NCI-H1417 treated with DMSO at 0.1 percent for 48 hours (cell line): ENCODE measurements around the gene CFHR2.
A peak's percentile ranks its signal among the peaks of the same experiment; 100 is the strongest.
"Not testable (repeated sequence)": the region's sequence is repeated elsewhere in the genome, so short reads cannot be mapped to it uniquely, and the experiment has no call there.

Source experiments
- DNase-seq: peaks from one replicate; lab custom pipeline; 2025; lab: John Stamatoyannopoulos, UW

CFHR2 gene

DNA sequence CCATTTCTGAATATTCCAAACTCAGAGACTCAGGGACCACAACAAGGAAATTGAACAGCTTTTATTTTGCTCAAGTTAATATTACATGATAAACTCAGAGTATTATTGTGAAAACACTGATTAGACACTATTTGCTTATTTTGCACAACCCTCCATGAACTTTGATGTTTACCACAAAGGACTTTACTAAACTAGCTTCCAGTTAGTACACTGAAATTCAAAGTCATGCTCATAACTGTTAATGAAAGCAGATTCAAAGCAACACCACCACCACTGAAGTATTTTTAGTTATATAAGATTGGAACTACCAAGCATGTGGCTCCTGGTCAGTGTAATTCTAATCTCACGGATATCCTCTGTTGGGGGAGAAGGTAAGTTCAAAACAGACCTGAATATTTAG lies at the start of gene CFHR2:
CFHR2 (plus strand) TSS at position 171 of the 400 bp plus-strand sequence; CDS start at position 314, 143 bp downstream.
- not testable (repeated sequence) for DNase-seq

DNA sequence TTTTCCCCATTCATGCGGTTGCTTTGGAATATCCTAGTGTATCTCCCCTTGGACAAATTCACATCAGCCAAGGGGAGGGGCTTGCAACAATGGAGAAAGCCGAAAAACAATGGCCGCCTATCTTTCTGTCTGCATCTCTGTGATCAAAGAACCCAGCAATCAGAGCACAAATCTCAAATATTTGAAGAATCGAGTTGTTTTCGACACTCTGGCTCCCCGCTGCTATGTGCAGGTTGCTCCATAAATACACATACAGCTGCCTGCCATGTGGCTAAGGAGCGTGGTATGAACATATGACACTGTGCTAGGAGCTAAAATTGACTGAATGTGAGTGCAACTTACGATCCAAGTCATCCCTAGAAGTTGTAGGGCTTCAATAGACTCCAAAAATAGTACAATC lies 47.2 kb upstream of the CFHR2 start:
- DNase-seq: no peak

DNA sequence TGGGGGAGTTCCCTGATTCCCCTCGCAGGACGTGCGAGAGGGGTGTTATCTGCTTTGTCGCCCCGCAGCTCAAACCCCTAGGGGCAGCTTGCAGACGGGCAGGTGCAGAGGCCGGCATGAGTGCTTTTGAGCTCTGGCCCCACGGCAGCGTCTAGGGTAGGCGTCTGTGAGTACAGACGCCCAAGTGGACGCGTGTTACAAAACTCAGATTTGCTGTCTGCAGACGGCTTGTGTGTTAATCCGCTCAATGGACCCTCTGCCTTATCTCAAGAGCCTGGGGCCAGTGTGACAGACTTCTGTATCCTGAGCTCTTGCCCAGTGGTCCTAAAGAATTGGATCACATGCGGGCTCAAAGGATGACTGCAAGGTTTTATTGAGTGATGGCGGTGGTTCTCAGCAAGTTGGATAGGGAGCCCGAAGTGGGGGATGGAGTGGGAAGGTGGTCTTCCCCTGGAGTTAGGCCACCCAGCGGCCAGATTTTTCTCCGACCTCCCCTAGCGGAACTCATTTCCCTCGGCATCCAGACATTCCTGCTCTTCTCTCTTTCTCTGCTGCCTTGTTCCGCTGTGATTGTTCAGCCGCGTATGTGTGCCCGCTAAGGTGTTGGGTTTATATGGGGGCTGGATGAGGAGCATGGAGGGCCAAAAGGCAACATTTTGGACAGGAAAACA lies 46.2 kb upstream of the CFHR2 start:
- no peak for DNase-seq

DNA sequence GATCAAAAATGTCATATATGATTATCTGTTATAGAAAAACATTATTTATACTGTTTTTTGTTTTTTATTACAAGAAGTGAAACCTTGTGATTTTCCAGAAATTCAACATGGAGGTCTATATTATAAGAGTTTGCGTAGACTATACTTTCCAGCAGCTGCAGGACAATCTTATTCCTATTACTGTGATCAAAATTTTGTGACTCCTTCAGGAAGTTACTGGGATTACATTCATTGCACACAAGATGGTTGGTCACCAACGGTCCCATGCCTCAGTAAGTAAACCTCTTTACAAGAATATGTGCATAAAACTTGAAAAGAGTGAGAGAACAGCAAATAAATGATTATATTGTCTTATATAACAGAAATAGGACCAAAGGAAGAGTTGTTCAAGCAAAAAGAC lies 41.2 kb upstream of the CFHR2 start:
- no peak for DNase-seq

DNA sequence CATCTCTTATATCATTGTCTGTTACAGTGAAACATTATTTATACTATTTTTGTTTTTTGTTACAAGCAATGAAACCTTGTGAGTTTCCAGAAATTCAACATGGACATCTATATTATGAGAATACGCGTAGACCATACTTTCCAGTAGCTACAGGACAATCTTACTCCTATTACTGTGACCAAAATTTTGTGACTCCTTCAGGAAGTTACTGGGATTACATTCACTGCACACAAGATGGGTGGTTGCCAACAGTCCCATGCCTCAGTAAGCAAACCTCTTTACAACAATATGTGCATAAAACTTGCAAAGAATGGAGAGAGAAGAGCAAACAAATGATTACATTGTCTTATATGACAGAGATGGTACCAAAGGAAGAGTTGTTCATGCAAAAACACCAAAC lies 33.3 kb upstream of the CFHR2 start:
- no peak for DNase-seq

DNA sequence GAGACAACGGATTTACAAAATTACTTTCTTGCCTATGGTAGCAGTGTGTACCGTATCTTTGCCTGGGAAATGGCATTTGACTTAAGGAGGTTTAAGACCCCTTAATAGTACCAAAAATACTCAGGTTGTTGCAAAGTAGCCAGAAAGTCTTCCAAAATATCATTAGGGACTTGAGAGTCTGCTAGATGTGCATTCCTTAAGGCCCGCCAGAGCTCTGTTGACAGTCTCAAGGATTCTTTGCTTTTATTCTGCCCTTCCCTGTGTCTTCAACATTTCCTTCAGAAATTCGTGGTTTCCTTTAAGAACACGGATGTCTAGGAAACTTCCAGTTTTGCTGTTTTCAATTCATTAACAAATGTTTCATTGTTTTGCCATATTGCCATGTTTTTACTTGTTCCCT lies 31.3 kb upstream of the CFHR2 start:
- DNase-seq: not testable (repeated sequence)

DNA sequence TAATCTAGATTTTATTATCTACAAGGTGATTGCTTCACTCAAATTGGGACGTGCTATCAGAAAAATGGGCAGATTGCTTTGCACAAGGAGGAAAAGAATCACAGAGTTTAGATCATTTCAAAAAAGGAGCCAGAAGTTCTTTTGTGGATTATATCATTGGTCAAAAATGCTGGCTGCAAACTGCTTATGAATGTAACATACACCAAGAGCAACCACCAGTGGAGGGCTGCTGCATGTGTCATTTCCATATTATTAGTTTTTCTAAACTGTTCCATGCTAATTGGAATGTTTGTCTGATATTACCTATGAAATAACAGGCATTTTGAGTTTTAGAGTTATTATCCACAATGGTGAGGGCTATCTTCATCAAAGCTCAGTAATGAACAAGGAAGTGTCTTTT lies 16.7 kb upstream of the CFHR2 start:
- DNase-seq: not testable (repeated sequence)

DNA sequence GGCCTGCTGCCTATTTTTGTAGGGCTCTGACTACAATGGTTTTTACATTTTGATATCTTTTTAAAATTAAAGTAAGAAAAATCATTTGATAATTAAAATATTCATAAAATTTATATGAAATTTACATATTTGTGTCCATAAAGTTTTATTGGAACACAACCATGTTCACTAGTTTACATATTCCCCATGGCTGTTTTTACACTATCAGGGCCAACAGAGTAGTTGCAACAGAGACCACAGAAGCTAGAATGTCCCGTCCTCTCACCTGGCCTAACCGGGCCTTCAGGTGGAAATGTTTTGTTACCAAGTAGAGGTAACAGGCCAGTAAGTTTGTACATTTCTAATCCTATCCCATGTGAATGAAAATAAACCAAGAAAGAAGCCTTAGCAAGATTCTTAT lies 10.7 kb upstream of the CFHR2 start:
- not testable (repeated sequence) for DNase-seq

DNA sequence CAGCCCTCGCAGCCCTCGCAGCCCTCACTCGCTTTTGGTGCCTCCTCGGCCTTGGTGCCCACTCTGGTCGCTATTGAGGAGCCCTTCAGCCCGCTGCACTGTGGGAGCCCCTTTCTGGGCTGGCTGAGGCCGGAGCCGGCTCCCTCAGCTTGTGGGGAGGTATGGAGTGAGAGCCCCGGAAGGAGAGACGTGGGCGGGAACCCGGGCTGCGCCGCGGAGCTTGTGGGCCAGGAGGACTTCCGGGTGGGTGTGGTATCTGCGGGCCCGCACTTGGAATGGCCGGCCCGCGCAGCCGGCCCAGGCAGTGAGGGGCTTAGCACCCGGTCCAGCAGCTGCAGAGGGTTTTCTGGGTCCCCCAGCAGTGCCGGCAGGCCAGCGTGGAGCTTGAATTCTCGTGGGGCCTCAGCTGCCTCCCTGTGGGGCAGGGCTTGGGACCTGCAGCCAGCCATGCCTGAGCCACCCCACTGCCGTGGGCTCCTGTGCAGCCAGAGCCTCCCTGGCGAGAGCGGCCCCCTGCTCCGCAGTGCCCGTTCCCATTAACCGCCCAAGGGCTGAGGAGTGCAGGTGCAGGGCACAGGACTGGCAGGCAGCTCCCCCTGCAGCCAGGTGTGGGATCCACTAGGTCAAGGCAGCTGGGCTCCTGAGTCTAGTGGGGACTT lies 9.9 kb upstream of the CFHR2 start:
- no peak for DNase-seq

DNA sequence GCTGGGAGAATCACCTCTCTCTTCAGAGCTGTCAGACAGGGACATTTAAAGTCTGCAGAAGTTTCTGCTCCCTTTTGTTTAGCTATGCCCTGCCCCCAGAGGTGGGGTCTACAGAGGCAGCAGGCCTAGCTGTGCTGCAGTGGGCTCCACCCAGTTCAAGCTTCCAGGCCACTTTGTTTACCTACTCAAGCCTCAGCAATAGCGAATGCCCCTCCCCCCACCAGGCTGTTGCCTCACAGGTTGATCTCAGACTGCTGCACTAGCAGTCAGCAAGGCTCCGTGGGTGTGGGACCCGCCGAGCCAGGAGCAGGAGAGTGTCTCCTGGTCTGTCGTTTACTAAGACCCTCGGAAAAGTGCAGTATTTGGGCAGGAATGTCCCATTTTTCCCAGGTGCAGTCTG lies 2.1 kb upstream of the CFHR2 start:
- DNase-seq: not testable (repeated sequence)

DNA sequence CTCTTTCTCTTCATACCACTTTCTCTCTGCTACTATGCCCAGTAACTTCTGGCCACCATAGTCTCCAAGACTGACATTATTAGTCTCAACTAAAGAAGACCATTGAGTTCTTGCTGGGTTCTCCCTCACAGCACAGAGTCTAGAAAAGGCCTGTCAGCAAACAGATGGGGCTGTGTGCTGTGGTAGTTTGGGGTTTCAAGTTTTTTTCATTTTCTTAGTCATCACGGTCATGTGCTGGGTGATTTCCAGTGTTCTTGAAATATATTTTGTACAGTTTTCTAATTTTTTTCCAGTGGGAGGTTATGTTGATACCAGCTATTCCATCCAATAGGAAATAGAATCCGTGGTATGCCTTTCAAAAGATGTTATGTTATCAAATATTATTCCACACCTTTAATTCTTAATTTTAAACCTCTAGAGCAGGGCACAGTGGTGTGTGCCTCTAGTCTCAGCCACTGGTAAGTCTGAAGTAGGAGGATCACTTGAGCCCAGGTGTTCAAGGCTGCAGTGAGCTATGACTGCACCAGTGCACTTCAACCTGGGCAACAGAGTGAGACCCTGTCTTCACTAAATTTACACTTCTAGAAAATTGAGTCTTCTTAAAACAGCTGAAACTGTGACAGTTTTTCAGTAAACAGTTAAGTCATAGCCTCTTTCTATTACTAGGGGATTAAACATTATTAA lies 8.3 kb downstream of the CFHR2 start:
- DNase-seq: no peak

DNA sequence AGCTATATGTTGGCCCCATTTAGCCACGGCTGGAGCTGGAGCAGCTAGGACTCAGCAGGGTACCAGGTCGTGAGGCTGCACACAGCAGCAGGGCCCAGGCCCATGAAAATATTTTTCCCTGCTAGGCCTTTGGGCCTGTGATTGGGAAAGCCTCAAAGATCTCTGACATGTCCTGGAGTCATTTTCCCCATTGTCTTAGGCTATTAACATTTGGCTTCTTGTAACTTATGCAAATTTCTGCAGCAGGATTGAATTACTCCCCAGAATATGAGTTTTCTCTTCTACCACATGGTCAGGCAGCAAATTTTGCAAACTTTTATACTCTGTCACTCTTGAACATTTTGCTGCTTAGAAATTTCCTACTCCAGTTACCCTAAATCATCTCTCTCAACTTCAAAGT lies 11.2 kb downstream of the CFHR2 start:
- no peak for DNase-seq

DNA sequence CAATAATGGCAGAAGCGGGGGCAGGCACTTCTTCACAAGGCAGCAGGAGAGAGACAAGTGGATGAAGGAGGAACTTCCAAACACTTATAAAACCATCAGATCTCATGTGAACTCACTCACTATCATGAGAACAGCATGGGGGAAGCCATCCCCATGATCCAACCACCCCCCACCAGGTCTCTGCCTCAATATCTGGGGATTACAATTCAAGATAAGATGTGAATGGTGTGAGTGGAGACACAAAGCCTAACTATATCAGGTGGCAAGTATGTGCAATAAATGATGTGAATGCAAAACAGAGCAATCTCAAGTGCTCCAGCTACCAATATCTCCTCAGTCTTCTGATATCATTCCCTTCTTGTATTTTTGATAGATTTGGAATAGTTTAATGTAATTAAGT lies 12.4 kb downstream of the CFHR2 start:
- DNase-seq: no peak

DNA sequence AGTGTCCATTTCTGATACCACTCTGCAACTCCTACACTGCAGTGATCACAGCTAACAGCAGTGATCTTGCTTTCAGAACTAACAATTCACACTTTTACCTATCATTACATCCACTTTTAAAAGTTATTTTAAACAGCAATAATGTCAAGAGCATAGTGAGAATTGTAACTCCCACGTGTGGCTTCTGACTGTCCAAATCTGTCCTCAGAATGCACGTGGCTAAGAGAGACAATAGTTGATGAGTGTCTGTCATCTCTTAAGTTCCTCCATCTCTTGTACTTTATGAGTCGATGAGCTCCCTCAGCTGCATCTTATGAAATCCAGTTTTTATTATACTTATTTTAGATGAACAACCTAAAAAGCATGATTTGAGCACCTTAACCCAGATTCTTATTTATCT lies 17.3 kb downstream of the CFHR2 start:
- no peak for DNase-seq

DNA sequence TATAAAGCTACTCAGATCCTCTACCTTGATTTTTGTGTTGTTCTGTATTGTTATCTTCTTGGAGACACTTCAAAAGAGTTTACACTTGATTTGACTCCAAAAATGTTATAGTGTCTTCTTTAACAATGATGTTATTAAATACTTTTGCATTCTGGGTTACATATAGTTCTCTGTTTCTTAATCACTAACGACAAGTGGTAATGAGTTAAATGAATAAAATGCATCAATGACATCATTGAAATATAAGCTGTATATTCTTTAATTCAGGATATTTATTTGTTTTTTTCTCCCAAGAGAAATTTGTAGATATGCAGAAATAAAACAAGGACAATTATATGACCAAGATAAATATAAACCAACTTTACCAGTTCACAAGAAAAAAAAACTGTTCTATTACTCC lies 26.6 kb downstream of the CFHR2 start:
- DNase-seq: no peak

DNA sequence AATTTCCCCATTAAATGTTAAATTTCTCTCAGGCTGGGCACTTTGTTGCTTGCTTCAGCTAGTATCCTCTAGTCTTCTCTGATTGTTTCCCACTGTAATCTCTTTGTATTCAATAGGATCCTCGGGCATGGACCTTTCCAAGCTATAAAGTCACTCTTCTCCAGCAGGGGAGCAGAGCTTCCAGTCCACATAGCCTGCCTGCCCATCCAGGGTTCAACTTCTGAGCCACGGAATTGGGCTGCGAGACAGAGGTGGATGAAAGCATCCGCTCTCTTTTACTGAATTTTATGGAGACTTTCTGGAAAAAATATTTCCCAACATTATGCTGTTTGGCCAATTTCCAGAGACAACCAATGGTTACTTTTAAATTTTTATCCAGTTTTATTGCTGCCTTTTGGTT lies 32.7 kb downstream of the CFHR2 start:
- DNase-seq: no peak

DNA sequence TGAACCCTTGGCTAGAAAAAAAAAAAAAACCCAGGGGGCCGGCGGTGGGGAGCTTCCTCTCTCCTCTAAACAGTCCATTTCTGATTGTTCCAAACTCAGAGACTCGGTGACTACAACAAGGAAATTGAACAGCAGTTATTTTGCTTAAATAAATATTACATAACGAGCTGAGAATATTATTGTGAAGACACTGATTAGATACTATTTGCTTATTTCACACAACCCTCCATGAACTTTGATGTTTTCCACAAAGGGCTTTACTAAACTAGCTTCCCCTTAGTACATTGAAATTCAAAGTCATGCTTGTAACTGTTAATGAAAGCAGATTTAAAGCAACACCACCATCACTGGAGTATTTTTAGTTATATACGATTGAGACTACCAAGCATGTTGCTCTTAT lies 33.7 kb downstream of the CFHR2 start, which contains the start of gene CFHR5:
CFHR5 (plus strand) TSS at position 279 of the 400 bp plus-strand sequence; CDS start at position 388, 109 bp downstream.
- no peak for DNase-seq

DNA sequence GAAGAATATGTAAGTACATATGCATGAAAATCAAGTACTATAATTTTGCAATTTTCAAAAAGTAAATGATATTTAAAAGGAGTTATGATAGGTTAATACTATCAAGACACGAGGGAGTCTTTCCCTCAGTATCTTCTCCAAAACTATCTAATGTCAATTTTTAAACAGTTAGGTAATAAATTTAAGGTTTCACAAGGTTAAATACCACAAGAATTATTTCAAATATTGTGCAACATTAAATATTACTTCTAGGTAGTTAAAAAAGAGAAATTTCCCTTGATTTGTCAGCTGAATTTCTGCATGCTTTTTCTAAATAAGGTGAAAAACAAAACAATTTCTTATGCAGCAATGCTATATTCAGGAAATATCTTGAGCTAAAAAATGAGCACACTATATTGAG lies 37.3 kb downstream of the CFHR2 start:
- DNase-seq: no peak

DNA sequence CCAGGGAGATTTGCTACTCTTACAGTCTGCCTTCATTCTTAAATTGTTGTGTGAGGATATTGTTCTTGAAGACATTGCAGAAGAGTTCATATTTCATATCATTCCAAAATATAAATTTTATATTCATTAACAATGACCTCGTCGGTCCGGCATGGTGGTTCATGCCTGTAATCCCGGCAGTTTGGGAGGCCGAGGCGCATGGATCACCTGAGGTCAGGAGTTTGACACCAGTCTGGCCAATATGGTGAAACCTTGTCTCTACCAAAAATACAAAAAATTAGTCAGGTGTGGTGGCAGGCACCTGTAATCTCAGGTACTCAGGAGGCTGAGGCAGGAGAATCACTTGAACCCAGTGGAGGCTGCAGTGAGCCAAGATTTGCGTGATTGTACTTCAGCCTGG lies 38.7 kb downstream of the CFHR2 start:
- DNase-seq: not testable (repeated sequence)

DNA sequence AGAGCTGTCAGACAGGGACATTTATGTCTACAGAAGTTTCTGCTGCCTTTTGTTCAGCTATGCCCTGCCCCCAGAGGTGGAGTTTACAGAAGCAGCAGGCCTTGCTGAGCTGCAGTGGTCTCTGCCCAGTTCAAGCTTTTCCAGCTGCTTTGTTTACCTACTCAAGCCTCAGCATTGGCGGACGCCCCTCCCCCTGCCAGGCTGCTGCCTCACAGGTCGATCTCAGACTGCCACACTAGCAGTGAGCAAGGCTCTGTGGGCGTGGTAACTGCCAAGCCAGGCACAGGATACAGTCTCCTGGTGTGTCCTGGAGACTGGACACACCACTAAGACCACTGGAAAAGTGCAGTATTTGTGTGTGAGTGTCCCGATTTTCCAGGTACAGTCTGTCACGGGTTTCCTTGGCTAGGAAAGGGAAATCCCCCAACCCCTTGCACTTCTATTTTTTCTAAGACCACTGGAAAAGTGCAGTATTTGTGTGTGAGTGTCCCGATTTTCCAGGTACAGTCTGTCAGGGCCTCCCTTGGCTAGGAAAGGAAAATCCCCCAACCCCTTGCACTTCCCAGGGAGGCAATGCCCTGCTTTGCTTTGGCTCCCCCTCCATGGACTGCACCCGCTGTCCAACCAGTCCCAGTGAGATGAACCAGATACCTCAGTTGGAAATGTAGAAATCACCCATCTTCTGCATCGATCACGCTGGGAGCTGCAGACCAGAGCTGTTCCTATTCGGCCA lies 48.5 kb downstream of the CFHR2 start:
- DNase-seq: peak; percentile 26

DNA sequence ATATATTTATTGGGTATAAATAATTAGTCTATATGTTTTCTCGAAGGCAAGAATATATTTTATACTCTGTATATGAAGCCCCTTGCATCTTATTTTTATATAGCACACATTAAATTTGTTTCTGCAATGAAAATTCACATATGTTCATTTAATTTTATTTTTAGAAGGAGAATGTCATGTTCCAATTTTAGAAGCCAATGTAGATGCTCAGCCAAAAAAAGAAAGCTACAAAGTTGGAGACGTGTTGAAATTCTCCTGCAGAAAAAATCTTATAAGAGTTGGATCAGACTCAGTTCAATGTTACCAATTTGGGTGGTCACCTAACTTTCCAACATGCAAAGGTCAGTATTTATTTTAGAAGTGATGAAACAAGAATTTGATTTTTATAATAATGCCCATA lies 50.4 kb downstream of the CFHR2 start:
- no peak for DNase-seq

DNA sequence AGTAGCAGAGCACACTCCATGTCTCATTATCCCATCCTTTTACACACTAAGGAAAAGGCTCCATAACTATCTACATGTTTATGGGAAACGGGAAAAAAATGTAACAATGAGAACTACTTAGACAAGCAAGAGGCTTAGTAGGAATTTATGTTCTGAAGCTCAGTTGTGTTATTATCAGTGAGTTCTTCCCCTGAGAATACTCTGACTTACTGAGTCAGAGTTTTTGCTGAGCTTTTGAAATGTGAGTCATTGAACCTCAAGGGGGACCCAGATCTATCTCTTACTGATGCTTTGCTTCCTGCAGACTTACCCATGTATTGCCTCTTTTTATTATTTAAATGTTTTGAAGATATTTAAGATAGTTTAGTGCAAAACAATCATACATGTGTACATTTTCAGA lies 53.9 kb downstream of the CFHR2 start:
- DNase-seq: no peak

DNA sequence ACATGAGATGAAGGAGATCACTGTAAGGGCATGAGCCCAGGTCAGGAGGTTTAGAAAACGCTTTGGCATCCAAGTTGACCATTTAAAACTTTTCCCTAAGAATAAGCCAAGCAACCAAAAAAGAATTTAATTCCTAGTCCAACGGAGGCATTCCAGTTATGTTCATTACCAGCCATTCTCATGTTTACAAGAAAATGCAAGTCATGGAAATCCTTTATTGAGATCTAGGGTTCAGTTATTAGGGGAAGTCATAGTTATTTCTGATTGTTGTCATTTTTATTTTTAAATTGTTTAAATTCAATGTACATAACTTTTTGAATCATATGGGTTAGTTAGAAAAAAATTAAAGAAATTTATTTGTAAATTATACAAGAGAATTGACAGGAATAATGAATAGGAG lies 58.3 kb downstream of the CFHR2 start:
- no peak for DNase-seq
